ELF-1 (cell line): ENCODE measurements around the gene SMOC1.
A peak's percentile ranks its signal among the peaks of the same experiment; 100 is the strongest.
"Not testable (repeated sequence)": the region's sequence is repeated elsewhere in the genome, so short reads cannot be mapped to it uniquely, and the experiment has no call there.

ENCODE experiments used
- DNase-seq: peaks from one replicate; pipeline ENCODE4 v3.0.0-alpha.2; 2016; ENCODE audit warnings: low read depth, low spot score

Gene SMOC1

DNA sequence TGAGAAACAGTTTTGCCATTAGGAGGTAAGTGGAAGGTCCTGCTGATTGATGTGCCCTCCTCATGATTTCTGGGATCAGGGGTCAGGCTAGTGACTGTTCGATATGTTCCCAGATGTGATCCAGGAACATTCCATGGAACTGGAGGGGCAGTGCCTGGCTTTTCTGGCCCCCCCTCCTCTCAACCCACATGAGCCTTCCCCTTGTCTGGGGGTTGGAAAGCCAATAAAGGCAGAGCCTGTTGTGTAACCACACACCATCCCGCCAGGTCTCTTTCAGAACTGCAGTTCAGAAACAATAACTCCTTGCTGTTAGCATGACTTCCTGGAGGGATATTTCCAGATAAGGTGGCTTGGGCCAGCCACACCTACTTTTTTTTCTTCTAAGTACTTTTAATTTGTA lies 17.8 kb downstream of the SMOC1 start:
- DNase-seq: no peak

DNA sequence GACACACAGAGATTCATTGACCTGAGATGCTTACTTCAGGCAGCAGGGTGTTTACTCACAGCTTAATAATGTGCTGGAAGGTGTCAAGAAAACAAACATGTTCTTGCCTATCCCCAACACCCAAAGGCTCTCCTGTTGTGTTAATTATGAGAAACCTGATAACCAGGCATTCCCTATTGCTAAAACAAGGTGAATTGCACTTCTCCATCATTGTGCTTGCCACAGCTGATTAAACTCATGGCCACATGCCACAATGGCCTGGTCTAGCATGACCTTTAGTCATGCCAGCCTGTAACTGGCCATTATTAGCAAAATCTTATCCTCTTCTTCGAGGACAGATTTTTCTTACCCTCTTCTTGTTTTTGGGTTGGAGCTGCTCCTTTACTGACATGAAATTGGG lies 21.4 kb downstream of the SMOC1 start:
- DNase-seq: no peak

DNA sequence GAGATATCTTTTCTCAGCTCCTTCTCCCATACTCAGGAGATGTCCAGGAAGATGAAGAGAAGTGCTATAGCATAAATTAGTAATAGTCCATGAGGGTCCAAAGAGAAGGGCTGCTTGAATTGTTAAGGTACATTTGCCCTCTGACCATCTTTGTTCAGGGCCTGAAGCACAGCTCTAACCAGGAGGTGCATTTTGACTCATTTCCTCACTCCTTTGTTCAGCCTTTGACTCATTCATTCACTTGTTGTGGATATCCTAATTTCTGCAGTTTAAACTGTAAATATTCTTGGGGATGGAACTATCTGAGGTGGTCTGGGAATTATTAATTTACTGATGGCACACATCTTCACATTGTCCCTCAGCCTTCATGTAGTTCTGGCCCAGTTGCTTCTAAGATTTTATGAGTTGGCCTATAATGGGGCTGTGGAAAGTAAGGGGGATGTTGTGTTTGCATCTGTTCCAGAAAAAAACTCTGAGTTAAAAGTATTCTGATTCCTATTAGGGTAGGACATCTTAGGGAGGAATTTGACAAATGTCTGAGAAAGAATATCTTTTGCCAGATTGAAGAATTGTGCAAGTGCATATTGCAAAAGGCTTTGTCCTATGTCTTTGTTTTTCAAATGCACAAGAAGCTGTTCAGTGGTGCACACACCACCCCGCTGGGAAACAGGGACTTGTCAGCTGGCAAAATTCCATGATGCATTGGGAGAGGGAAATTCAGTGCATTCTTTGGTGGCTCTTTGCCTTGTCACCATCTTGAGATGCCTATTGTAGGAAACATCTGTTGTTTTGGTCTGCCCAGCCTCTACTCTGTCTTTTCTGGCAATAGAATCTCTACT lies 22.1 kb downstream of the SMOC1 start:
- DNase-seq: no peak

DNA sequence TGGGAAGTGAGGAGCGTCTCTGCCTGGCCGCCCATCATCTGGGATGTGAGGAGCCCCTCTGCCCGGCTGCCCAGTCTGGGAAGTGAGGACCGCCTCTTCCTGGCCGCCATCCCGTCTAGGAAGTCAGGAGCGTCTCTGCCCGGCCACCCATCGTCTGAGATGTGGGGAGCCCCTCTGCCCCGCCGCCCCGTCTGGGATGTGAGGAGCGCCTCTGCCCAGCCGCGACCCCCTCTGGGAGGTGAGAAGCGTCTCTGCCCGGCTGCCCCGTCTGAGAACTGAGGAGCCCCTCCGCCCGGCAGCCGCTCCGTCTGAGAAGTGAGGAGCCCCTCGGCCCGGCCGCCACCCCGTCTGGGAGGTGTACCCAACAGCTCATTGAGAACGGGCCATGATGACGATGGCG lies 23.8 kb downstream of the SMOC1 start:
- DNase-seq: not testable (repeated sequence)

DNA sequence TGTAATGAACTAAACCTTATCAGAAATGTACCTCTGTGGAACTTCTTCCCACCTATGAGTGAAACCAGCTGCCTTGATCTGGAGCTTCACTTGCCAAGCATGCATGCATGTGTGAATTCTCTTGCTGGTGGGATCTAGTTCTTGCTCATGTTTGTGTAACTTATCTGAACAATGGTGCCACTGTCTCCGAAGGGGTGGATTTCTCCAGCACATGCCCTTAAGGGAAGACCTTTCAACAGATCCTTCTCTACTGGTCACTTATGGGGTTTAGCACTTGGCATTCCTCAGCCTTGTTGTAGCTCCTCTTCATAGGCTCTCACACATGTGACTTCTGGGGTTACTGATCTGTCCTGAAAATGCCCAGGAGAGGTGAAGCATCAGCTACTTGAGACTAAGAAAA lies 25.0 kb downstream of the SMOC1 start:
- no peak for DNase-seq

DNA sequence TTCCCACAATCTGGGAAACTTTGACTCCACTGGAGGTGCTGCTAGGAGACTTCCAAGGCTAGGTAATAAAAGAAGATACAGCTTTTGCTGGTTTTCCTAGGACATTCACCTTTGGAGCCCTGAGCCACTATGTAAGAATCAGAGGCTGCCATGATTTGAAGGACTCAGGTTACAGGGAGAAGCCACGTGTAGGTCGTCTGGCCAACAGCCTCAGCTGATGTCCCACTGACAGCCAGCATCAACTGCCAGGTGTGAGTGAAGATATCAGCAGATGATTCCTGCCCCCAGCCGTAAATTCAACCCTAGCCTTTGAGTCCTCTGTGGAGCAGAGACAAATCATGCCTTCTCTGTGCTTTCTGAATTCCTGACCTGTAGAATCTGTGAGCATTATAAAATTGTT lies 27.0 kb downstream of the SMOC1 start:
- DNase-seq: no peak

DNA sequence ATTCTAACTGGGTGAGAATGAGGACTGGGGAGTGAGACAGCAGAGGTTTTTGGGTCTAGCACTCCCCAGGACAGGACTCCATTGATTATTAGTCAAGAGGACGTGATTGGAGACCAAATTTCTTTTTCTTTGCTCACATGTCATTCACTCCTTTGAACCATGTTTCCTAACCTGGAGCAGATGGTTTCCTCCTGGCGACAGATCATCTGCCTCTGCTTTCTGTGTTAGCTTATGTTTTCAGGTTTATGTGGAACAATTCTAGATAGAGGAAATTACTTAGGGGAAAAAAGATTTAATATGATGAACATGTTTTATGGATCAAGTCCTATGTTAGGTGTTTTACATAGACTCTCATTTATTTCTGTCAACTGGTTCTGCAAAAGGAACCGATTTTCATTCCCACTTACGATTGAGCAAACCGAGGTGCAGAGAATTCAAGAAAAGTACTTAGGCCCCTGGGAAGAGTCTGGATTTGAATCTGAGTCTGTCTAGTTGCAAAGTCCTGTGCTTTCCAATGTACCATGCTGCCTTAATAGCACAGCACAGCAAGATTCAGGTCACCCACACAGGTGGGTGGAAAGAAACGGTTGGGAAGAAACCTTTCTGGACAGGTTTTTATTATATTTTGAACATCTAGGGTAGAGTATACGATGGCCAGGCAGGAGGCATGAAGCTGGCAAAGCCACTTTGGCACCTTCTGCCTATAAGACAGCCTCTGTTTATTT lies 30.8 kb downstream of the SMOC1 start:
- DNase-seq: no peak

DNA sequence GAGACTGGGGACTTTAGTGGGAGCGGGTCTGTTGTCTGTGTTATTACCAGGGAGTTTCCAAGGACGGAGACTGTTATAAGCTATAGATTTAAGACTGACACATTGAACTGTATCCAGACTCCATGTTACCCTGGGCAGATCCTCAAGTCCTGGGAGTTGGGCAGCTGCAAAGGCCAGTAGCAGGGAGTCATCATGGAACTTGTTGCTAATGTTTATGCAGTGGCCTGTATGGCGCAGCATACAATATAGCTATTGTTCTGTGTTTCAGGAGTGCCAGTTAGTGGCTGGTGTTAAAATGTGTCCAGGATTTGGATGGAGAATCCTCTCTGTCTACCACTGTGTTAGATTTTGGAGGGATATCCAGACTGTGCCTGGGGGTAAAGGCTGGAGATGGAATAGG lies 31.7 kb downstream of the SMOC1 start:
- no peak for DNase-seq

DNA sequence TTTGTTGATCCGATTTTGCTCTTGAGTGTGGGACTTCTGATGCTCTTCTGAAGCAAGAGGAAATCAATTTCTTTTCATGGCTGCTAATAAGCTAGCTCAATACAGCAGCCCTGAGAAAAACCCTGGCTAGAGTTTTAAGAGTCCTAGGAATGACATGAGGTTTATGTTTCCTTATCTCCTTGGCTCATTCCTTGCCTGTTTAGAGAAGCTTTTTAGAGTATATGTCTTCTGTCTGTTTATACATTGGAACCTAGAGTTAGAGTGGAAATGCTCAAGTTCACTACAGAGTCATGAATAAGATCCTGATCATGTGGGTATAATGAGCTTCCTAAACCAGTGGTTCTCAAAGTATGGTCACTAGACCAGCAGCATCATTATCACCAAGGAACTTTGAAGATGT lies 34.5 kb downstream of the SMOC1 start:
- no peak for DNase-seq

DNA sequence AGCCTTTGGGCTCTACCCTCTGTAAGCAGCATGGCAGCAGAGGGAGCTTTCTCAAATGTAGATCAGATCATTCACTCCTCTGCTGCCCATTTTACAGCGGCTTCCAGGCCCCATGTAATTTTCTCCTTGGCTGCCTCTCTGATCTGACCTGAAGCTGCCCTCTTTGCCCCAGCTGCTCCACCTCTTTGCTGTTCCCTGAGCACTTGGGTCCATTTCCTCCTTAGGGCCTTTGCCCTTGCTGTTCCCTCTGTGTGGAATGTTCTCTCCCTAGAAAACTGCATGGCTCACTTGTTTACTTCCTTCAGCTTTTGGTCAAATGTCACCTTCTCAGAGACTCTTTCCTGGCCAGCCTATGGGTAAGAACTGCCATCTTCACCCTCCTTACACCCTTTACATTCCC lies 37.2 kb downstream of the SMOC1 start:
- DNase-seq: no peak

DNA sequence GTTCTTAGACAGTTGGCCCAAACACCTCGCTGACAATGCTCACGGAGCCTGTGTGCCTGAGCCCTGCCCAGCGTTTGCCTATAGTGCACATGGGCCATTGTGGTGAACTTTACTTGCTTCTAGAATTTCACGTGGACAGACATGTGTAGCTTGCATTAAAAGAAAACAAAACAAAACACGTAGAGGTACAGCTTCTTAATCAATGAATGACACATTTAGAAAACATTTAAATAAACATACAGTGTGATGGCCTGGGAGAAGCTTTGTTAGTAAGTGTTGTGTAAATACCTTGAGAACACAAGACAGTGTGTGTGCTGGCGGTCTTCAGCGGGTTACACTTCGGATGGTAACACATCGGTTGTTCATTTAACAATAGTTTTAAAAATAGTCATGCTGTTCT lies 38.1 kb downstream of the SMOC1 start:
- no peak for DNase-seq

DNA sequence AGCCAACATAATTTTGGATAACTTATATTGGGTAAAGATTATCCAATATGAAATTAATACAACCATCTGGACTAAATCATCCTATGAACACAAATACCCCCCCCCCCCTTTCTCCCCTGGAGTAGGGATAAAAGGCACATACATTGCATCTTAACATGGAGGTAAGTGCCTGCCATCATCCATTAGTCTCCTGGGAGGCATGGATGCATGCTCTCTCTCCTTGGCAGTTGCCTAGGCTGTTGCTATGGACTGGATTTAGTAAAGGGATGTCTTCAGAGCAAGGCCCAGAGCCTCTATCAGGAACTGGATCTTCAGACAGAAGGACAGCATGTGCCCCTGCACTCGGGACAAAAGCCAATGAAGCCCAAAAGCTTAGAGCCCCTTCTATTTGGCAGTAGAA lies 40.6 kb downstream of the SMOC1 start:
- DNase-seq: no peak

DNA sequence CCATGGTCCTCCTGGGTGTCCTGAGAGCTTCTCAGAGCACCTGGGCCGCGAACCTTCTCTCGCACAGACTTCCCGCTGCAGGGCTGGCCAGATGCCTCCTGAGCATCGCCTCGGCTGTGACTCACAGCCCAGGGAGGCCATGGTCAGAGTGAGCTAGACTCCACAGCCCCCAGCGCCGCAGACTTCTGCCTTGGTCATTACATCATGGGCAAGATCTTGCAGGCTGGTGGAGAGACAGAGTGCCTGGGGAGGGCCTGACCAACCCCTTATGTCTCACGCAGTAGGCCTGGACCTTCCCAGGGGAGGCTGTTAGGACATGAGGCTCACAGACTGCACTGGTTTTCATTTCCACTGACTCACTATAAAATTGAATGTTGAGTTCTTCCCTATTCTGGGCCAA lies 41.8 kb downstream of the SMOC1 start:
- no peak for DNase-seq

DNA sequence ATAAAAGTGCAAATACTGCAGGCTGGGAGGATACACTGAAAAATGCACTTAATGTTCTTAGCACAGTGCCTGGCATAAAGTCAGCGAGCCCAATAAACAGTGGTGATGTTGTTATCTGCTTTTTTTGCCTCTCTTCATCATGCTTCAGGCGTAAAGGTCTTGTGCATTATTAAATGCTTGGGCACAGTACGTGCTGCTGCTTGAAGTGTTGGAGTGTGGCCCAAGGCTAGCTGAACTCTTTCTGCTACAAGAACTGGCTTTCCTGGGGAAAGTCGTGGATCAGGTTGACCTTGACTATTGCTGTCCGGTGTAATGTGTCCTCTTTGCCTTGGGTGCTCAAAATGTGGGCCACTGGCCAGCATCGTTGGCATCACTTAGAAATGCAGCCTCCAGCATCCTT lies 43.0 kb downstream of the SMOC1 start:
- DNase-seq: no peak

DNA sequence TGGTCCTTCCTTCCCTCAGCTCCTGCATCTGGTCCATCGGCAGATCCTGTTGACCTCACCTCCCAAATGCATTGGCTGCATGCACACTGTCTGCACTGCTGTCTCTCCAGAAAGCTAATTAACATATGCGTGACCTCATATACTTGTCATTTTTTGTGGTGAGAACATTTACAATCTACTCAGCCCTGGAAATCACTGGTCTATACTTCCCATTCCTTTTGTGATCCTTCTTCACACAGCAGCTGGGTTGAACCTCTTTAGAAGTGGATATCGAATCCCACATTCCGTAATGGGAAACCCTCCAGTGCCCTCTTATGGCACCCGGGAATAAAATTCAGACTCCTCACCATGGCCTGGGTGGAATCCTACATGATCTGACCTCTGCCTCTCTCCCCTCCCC lies 45.0 kb downstream of the SMOC1 start:
- DNase-seq: no peak

DNA sequence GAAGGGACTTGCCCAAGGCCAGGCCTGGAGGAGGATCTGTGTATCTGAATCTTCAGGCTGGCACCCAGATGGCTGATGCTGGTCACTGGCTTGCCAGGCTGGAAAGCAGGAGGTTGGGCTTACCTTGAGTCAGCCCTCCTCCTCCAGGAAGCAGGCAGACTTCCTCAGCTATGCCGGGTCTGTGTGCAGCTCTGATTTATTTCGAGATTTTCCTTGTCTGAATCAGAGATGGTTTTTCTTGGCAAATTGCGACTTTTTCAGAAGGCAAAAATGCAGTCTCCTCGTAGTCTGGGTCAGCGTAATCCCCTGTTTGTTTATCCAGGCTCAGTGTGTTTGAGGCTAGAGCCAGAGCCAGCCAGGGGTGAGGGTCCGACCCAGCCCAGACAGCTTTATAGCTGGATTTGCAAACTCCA lies 48.9 kb downstream of the SMOC1 start:
- peak; percentile 21 for DNase-seq

DNA sequence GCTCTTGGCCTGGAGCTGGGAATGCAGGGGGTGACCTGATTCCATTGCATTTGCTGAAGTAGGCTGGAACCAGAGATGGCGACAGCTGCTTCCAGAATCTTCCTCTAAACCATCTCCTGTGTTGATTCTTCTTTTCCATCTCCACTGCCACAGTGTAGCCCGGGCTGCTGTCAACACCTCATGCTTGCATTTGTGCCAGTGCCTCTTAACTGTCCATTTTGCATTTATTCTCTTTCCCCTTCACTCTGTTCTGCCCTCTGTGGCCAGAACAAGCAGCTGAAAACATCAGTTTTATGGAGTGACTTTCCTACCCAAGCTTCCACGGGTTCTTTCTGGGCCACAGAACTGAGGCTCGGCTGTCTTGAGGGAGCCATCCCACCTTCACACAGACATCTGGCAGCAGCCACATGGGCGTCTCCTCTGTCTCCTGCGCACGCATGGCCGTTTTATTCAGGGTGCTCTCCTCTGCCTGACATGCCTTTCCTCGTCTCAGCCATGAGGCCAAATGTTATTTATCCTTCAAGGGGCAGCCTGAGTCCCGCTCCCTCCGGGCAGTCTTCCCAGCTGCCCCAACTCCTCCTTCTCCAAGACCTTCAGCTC lies 51.7 kb downstream of the SMOC1 start:
- DNase-seq: no peak

DNA sequence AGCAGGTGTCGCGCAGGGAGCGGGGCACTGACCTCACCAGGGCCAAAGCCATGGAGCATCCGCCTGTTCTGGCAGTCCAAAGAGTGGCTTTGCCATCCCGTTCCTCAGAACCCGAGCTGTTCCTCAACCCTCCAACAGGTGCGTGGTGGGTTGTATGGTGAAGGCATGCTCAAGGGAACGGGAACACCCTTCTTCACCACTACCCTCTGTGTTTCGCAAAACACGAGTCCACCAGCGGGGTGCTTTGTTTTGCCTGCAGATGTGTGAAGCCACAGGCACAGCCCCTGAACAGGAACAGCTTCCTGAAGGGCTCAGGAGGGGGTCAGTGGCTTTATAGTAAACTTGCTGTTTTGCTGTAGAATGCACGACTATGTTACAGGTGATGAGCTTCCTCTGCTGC lies 52.7 kb downstream of the SMOC1 start:
- DNase-seq: no peak

DNA sequence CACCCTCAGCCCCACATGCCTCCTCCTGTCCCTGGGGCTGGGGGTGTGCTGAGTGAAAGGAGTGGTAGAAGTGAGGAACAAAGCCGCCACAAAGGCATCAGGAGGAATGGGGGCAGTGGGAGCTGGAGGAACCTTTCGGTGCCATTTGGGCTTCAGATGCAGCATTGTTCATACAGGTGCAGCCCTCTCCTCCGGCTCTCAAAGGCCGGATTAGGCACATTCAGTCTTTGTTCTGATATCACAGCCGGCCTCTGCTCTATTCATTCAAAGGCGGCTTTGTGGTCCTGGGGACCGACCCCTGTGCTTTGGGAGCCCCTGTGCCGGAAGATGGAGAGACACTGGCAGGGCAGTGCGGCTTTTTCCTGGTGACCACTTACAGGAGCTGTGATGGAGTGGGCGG lies 53.2 kb downstream of the SMOC1 start:
- DNase-seq: no peak

DNA sequence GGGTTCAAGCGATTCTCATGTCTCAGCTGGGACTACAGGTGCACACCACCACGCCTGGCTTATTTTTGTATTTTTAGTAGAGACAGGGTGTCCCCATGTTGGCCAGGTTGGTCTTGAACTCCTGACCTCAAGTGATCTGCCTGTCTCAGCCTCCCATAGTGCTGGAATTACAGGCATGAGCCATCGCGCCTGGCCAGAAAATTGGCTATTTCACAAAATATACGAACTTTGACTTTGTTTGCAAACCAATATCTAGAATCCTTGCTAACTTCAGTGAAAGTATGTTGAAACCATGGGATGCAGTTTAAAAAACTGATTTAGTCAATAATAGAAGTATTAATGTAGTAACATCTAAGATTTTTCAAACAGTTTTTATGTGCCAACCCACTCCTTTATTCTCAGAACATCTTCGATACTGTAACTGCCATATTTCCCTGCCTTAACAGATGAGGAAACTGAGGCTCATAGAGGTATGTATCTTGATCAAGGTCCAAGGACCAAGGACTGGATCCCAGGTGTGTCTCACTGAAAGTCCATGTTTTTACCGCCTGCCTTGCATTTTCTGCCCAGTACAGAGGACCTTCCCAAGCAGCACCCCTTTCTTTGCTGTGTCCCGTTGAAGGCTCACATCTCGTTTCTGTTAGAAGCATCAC lies 54.5 kb downstream of the SMOC1 start:
- no peak for DNase-seq

DNA sequence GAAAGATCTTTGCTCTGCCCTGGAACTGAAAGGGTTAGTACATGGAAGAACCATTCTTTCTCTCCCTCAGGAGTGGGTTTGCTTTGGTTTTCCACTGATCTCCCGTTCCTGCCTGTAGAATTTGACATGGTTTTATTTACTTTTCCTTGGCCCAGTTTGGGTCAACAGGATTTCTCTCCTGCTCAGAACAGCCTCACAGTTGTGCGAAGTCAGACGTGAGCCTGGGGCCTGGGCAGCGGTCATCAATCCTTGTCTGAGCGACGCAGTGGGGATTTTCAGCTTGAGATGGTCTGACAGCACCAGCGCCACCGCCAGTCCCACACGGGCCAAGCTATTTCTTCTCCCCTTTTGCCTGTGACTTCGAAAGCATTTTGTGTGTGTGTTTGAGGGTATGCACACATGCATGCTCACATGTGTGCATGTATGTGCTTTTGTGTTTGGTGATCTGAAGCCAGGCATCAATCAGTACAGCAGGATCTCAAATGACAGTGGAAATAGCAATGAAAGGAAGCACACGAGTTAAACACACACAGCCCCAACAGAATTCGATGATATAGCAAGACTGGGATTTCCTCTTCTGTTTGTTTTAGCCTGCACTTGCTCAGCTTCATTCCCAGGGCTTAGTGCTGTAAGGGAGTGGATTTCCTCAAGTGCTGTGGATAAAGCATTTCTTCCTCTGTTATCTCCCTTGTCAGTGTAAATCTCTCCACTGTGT lies 58.3 kb downstream of the SMOC1 start:
- peak; percentile 49 for DNase-seq

DNA sequence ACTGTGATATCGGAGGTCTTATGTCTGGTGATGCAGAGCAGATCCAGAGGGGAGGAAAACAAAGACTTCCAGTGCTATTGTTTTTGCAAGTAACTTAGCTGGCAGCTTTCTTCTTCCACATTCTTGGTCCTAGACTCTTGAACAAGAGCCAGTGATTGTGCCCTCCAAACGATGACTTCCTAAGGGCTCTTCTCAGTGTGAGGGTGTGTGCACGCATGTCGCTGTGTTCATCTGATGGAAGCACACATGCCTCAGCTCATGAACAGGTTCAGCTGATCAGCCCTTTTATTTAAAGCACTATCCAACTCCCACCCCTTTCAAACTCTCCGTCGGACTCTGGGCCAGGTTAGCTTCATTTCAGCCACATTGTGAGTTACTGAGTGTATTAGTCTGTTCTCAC lies 59.5 kb downstream of the SMOC1 start:
- DNase-seq: no peak
